K562 (cell line): Measurements from ENCODE around the gene RHOBTB3. TPM values are rescaled to one million over a fixed set of nuclear protein-coding genes. Genes with fewer than 3 reads are reported as not detected.

ENCODE experiments used
- ARID1B ChIP-seq: fragments of 450-650 bp; IDR thresholded peaks from 2 replicates; pipeline ENCODE4 v1.6.1; 2016; ENCODE audit warnings: antibody characterized with exemption, mild to moderate bottlenecking, inconsistent platforms
- CXXC5 ChIP-seq: fragments of 250-450 bp; sonication (Bioruptor Pico); IDR thresholded peaks from 2 replicates; pipeline ENCODE4 v1.8.0; 2022; ENCODE audit warnings: inconsistent platforms, mild to moderate bottlenecking, moderate library complexity
- DPF2 ChIP-seq: fragments of 450-650 bp; IDR thresholded peaks from 2 replicates; pipeline ENCODE4 v1.6.1; 2016
- EGR1 ChIP-seq: fragments of 450-650 bp; conservative IDR thresholded peaks from 2 replicates; pipeline ENCODE4 v1.6.1; 2017; ENCODE audit warnings: mild to moderate bottlenecking
- HEY1 ChIP-seq: fragments of 250-450 bp; sonication (Bioruptor Pico); IDR thresholded peaks from 2 replicates; pipeline ENCODE4 v1.5.0; 2020; ENCODE audit warnings: mild to moderate bottlenecking, moderate library complexity, borderline replicate concordance
- MXI1 ChIP-seq: IDR thresholded peaks from 2 replicates; pipeline ENCODE4 v1.6.1; 2011; ENCODE audit warnings: low read depth, mild to moderate bottlenecking, improper control_type of control experiment, low read length
- RCOR1 ChIP-seq, 2 experiments: IDR thresholded peaks; 2 replicates each; pipeline ENCODE4 v1.6.1; 2012; ENCODE audit warnings: low read depth in 2 of 2, low read length in 2 of 2, borderline replicate concordance in 1 of 2, improper control_type of control experiment in 1 of 2
- SETDB1 ChIP-seq: IDR thresholded peaks from one replicate; pipeline ENCODE4 v1.6.1; 2012; ENCODE audit warnings: low read length, control low read depth, inconsistent platforms
- SIX5 ChIP-seq, 2 experiments: IDR thresholded peaks; 2 replicates each; pipeline ENCODE4 v1.6.1; 2011; ENCODE audit warnings: low read length in 2 of 2, borderline replicate concordance in 1 of 2, low read depth in 1 of 2, mild to moderate bottlenecking in 1 of 2, moderate library complexity in 1 of 2; ENCODE audit not compliant: insufficient read depth in 1 of 2
- SOX6 ChIP-seq: fragments of 450-650 bp; IDR thresholded peaks from 2 replicates; pipeline ENCODE4 v1.6.1; 2014; ENCODE audit warnings: mild to moderate bottlenecking
- SP1 ChIP-seq: sonication (generic); formaldehyde crosslinking; IDR thresholded peaks from 2 replicates; pipeline ENCODE4 v1.8.1; 2022; ENCODE audit warnings: mild to moderate bottlenecking, missing genetic modification reagents
- THRAP3 ChIP-seq: fragments of 450-650 bp; IDR thresholded peaks from 2 replicates; pipeline ENCODE4 v1.6.1; 2016; ENCODE audit warnings: mild to moderate bottlenecking, inconsistent platforms, borderline replicate concordance
- ZNF133 ChIP-seq: fragments of 250-450 bp; sonication (Bioruptor Pico); IDR thresholded peaks from 2 replicates; pipeline ENCODE4 v1.4.0; 2020; ENCODE audit warnings: mild to moderate bottlenecking
- ZNF140 ChIP-seq: fragments of 250-450 bp; sonication (Bioruptor Pico); IDR thresholded peaks from 2 replicates; pipeline ENCODE4 v1.8.0; 2021; ENCODE audit warnings: moderate library complexity, mild to moderate bottlenecking, inconsistent platforms
- ZNF143 ChIP-seq: sonication (generic); formaldehyde crosslinking; IDR thresholded peaks from 2 replicates; pipeline ENCODE4 v1.9.0; 2022; ENCODE audit warnings: mild to moderate bottlenecking, missing genetic modification reagents
- ZNF707 ChIP-seq: fragments of 250-450 bp; sonication (Bioruptor Pico); conservative IDR thresholded peaks from 2 replicates; pipeline ENCODE4 v1.8.0; 2022; ENCODE audit warnings: inconsistent platforms, mild to moderate bottlenecking, moderate library complexity
- polyA plus RNA-seq, 8 experiments: library from polyadenylated mRNA; depleted of rRNA in 4 of 8; stranded (reverse) in 5 of 8; unstranded in 3 of 8; fragments of >200 nt; fragmentation: Nextera tagmentation in 2 of 8; fragmentation: Illumina TruSeq in 1 of 8; extraction: Ambion mirVana in 2 of 8; extraction: Trizol in 1 of 8; gene quantifications; 2 replicates each; pipeline versions ENCODE4 v1.2.1 to v1.2.3, GENCODE V29; 2011 to 2014; ENCODE audit warnings: inconsistent platforms in 1 of 8, missing spikeins in 1 of 8
- total RNA-seq, 7 experiments: library from RNA; depleted of rRNA in 6 of 7; stranded (reverse); fragments of >200 nt in 6 of 7; fragmentation: Illumina TruSeq in 2 of 7; extraction: Trizol in 2 of 7; gene quantifications; 2 replicates each; pipeline versions ENCODE4 v1.2.1 to v1.2.3, GENCODE V29; 2011 to 2021; ENCODE audit warnings: low replicate concordance in 1 of 7
- TF ChIP-seq, protein P1 (sequence below), 2 experiments: fragments of 450-650 bp in 1 of 2; sonication (generic) in 1 of 2; formaldehyde crosslinking; conservative IDR thresholded peaks; 2 replicates each; pipeline versions ENCODE4 v1.4.0 to v1.8.1; 2020 to 2022; ENCODE audit warnings: mild to moderate bottlenecking in 1 of 2, missing genetic modification reagents in 1 of 2
- TF ChIP-seq, protein P2 (sequence below), 2 experiments: fragments of 250-450 bp in 1 of 2; fragments of 450-650 bp in 1 of 2; sonication (Bioruptor Pico) in 1 of 2; IDR thresholded peaks; 2 replicates each; pipeline versions ENCODE4 v1.6.1 to v1.8.0; 2016 to 2021; ENCODE audit warnings: mild to moderate bottlenecking in 2 of 2, moderate library complexity in 2 of 2, missing compliant biosample characterization in 1 of 2, missing genetic modification characterization in 1 of 2

The RHOBTB3 gene
- total and polyA plus RNA-seq, 9 of the 15 experiments (the other 6 are each of a cell fraction or from before 2014, with no cell fraction given): 39.7 to 143 (median 115) TPM

DNA sequence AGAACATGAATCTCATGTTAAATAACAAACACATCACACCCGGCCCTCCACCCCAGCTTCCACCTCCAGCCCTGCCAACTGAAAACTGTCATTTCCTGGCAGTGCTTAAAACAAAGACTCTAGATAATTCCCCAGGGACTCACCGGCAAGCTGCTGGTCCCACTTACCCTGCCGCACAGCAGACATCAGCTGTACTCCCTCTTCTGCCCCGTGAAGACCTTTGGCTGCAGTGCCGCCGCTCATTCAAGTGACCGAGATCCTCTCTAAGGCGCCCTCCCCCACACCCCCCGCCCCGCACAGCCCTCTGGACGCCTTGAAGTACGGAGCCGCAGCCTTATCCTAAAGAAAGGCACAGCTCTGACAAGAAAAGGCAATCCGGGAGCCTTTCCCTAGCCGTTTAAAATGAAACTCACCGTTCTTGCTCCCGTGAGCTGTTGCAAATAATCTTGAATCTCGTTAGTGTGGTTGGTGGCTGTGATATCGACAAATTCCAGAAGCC is 91.0 kb downstream of the RHOBTB3 start (continued):
- TF ChIP-seq CXXC5 (CRISPR knock-in tag): peak; percentile 64
- 0 out of 2 replicates have a peak, but pooled peaks have one; percentile 7 for TF ChIP-seq ARID1B
- no peak for TF ChIP-seq ZNF143 (CRISPR knock-in tag)
- no peak for TF ChIP-seq SP1
- TF ChIP-seq, protein P1, sequence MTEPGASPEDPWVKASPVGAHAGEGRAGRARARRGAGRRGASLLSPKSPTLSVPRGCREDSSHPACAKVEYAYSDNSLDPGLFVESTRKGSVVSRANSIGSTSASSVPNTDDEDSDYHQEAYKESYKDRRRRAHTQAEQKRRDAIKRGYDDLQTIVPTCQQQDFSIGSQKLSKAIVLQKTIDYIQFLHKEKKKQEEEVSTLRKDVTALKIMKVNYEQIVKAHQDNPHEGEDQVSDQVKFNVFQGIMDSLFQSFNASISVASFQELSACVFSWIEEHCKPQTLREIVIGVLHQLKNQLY (CRISPR knock-in tag; conservative IDR thresholded peaks at IDR 0.05): no peak
- no peak for TF ChIP-seq ZNF707 (CRISPR knock-in tag)
- TF ChIP-seq RCOR1 (IDR thresholded peaks at IDR 0.05; ENCODE audit: borderline replicate concordance in 1 of 2, low read depth in 2 of 2, low read length in 2 of 2): peak in 1 of 2 experiments; percentile 3; a peak in 1 of 4 replicates
- TF ChIP-seq THRAP3: no peak
- TF ChIP-seq, protein P2, sequence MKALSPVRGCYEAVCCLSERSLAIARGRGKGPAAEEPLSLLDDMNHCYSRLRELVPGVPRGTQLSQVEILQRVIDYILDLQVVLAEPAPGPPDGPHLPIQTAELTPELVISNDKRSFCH (CRISPR knock-in tag; IDR thresholded peaks at IDR 0.05): no peak
- TF ChIP-seq, protein P2 (tag; IDR thresholded peaks at IDR 0.05): no peak
- TF ChIP-seq DPF2: 0 out of 2 replicates have a peak, but pooled peaks have one; percentile 13
- no peak for TF ChIP-seq HEY1 (CRISPR knock-in tag)
- TF ChIP-seq EGR1: peak; percentile 27
- TF ChIP-seq ZNF140 (CRISPR knock-in tag): no peak
- no peak for TF ChIP-seq SOX6
- no peak for TF ChIP-seq ZNF133
- TF ChIP-seq SETDB1: no peak
- no peak for TF ChIP-seq MXI1
- TF ChIP-seq SIX5 (IDR thresholded peaks at IDR 0.05; ENCODE audit: borderline replicate concordance in 1 of 2, insufficient read depth in 1 of 2, low read depth in 1 of 2, low read length in 2 of 2): no peak
